Body of pancreas (tissue), 4 donors: Measurements from ENCODE around the gene INSR.

ENCODE experiments used
- POLR2A ChIP-seq, 3 donors: fragments of 450-650 bp; IDR thresholded peaks; one replicate each; pipeline ENCODE4 v1.6.1; 2016; ENCODE audit warnings: antibody characterized with exemption in 3 of 3, mild to moderate bottlenecking in 2 of 3
- TF ChIP-seq, protein P1 (sequence below), 7 experiments: fragments of 450-650 bp in 4 of 7; fragments of 200-600 bp in 3 of 7; sonication (generic) in 3 of 7; IDR thresholded peaks; one replicate each; pipeline ENCODE4 v1.5.1; 2016 to 2019; ENCODE audit warnings: antibody characterized with exemption in 7 of 7

DNA sequence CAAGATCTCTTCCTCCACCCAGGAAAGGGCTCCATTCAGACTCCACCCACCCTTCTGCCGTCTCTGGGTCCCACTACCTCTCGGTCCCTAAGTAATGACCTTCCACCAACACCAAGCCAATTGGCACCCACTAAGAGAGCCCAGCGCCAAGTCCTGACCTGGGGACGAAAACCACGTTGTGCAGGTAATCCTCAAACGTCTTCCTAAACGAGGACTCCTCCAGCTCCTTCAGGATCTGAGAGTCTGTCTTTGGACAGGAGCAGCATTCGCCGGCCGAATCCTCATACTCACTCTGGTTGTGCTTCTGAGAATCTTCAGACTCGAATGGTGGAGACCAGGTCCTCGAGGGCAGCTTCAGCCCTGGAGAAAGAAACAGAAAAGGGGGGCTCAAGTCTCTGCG lies 141.6 kb downstream of the INSR start:
- TF ChIP-seq, protein P1, sequence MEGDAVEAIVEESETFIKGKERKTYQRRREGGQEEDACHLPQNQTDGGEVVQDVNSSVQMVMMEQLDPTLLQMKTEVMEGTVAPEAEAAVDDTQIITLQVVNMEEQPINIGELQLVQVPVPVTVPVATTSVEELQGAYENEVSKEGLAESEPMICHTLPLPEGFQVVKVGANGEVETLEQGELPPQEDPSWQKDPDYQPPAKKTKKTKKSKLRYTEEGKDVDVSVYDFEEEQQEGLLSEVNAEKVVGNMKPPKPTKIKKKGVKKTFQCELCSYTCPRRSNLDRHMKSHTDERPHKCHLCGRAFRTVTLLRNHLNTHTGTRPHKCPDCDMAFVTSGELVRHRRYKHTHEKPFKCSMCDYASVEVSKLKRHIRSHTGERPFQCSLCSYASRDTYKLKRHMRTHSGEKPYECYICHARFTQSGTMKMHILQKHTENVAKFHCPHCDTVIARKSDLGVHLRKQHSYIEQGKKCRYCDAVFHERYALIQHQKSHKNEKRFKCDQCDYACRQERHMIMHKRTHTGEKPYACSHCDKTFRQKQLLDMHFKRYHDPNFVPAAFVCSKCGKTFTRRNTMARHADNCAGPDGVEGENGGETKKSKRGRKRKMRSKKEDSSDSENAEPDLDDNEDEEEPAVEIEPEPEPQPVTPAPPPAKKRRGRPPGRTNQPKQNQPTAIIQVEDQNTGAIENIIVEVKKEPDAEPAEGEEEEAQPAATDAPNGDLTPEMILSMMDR (IDR thresholded peaks at IDR 0.05), result no peak
- TF ChIP-seq POLR2A (IDR thresholded peaks at IDR 0.05), result no peak
